GM12878 (cell line): ENCODE results near the gene PHACTR3. TPM values are rescaled to one million over a fixed set of nuclear protein-coding genes. Genes with fewer than 3 reads are reported as not detected.
A peak's percentile ranks its signal among the peaks of the same experiment; 100 is the strongest.

Source experiments
- ATAC-seq: fragments of 200-7000 bp; cut with Tn5 transposase; 3 replicates; pipeline ENCODE4 v1.9.1; 2020; ENCODE audit warnings: mild to moderate bottlenecking, moderate library complexity
- BruUV-seq: library from RNA; stranded (reverse); fragments of 400-500 nt; replicated peaks from 2 replicates; lab custom pipeline; 2021; lab: Mats Ljungman, UMichigan
- CTCF ChIA-PET: fragments of 300-600 bp; sonication (Branson Sonifier 250); formaldehyde crosslinking; extraction: SDS; loops from one replicate; lab custom pipeline; 2021; ENCODE audit warnings: inconsistent platforms; lab: Yijun Ruan, JAX
- POLR2A ChIA-PET: fragments of 350-600 bp; formaldehyde crosslinking; extraction: SDS; loops from one replicate; lab custom pipeline; 2021; ENCODE audit warnings: inconsistent platforms; lab: Charles Lee
- RAD21 ChIA-PET: fragments of 300-600 bp; sonication (Branson Sonifier 250); formaldehyde crosslinking; loops from one replicate; lab custom pipeline; 2023; ENCODE audit warnings: antibody characterized with exemption; ENCODE audit not compliant: unreplicated experiment; lab: Charles Lee
- SMC1A ChIA-PET: fragments of 300-600 bp; sonication (Branson Sonifier 250); formaldehyde crosslinking; loops from one replicate; lab custom pipeline; 2023; ENCODE audit not compliant: unreplicated experiment, uncharacterized antibody; lab: Charles Lee
- DNase-seq: peaks from one replicate; pipeline ENCODE4 v3.0.0-alpha.2; 2011; ENCODE audit warnings: low read depth, low spot score
- FAIRE-seq: peaks from 3 replicates; lab custom pipeline; 2011; peaks lifted over from hg19 to GRCh38; lab: Jason Lieb, UNC
- H2AFZ ChIP-seq: 2 replicates; pipeline ENCODE4 v1.6.0; 2011; ENCODE audit warnings: low read depth, low read length, control low read depth; ENCODE audit not compliant: control insufficient read depth
- H3K27ac ChIP-seq: 2 replicates; pipeline ENCODE4 v1.5.1; 2011; ENCODE audit warnings: control low read depth; ENCODE audit not compliant: control insufficient read depth, insufficient read depth
- H3K27me3 ChIP-seq, 2 experiments: replicated peaks in 1 of 2; 2 replicates each; pipeline versions ENCODE4 v1.6.0 to v1.6.1; 2011; ENCODE audit warnings: low read length in 1 of 2; ENCODE audit not compliant: control insufficient read depth in 2 of 2, insufficient read depth in 2 of 2
- H3K36me3 ChIP-seq, 2 experiments: 2 replicates each; pipeline ENCODE4 v1.5.1; 2011; ENCODE audit warnings: low read length in 1 of 2; ENCODE audit not compliant: control insufficient read depth in 2 of 2, insufficient read depth in 2 of 2
- H3K4me1 ChIP-seq: 2 replicates; pipeline ENCODE4 v1.6.1; 2011; ENCODE audit warnings: mild to moderate bottlenecking, low read length, moderate library complexity, mixed read lengths; ENCODE audit not compliant: control insufficient read depth, insufficient read depth
- H3K4me2 ChIP-seq: 2 replicates; pipeline ENCODE4 v1.6.0; 2011; ENCODE audit warnings: control low read depth; ENCODE audit not compliant: control insufficient read depth, insufficient read depth
- H3K4me3 ChIP-seq: fragments of 200-600 bp; sonication (generic); 2 replicates; pipeline ENCODE4 v1.5.1; 2016
- H3K79me2 ChIP-seq: 2 replicates; pipeline ENCODE4 v1.6.0; 2011; ENCODE audit warnings: low read length; ENCODE audit not compliant: control insufficient read depth, insufficient read depth
- H3K9ac ChIP-seq: 2 replicates; pipeline ENCODE4 v1.8.0; 2011; ENCODE audit warnings: low read length, control low read depth, mixed read lengths; ENCODE audit not compliant: control insufficient read depth, insufficient read depth
- H3K9me3 ChIP-seq: replicated peaks from 3 replicates; pipeline ENCODE4 v1.5.1; 2011; ENCODE audit warnings: mild to moderate bottlenecking, low read length; ENCODE audit not compliant: control insufficient read depth, insufficient read depth
- H4K20me1 ChIP-seq: 2 replicates; pipeline ENCODE4 v1.6.0; 2011; ENCODE audit not compliant: control insufficient read depth, insufficient read depth
- IRF4 ChIP-seq: IDR thresholded peaks from 2 replicates; pipeline ENCODE4 v1.6.1; 2011; ENCODE audit warnings: low read depth, low read length
- MYB ChIP-seq: fragments of 150-350 bp; IDR thresholded peaks from 2 replicates; pipeline ENCODE4 v1.6.1; 2014; ENCODE audit warnings: mild to moderate bottlenecking, low read depth, low read length, borderline replicate concordance
- NR2F1 ChIP-seq: fragments of 450-650 bp; conservative IDR thresholded peaks from 2 replicates; pipeline ENCODE4 v1.6.1; 2017; ENCODE audit warnings: mild to moderate bottlenecking
- POLR2A ChIP-seq: IDR thresholded peaks from 2 replicates; pipeline ENCODE4 v1.6.1; 2011; ENCODE audit warnings: low read depth, mild to moderate bottlenecking, low read length
- POU2F2 ChIP-seq: IDR thresholded peaks from 3 replicates; pipeline ENCODE4 v1.6.1; 2011; ENCODE audit warnings: low read depth, mild to moderate bottlenecking, low read length, borderline replicate concordance
- RAD21 ChIP-seq: IDR thresholded peaks from 2 replicates; pipeline ENCODE4 v1.6.1; 2011; ENCODE audit warnings: mild to moderate bottlenecking, low read depth, low read length, moderate library complexity; ENCODE audit not compliant: insufficient read depth
- SMC3 ChIP-seq: IDR thresholded peaks from 2 replicates; pipeline ENCODE4 v1.6.1; 2011; ENCODE audit warnings: low read length, improper control_type of control experiment, borderline replicate concordance
- TCF12 ChIP-seq: IDR thresholded peaks from 2 replicates; pipeline ENCODE4 v1.6.1; 2011; ENCODE audit warnings: low read depth, mild to moderate bottlenecking, low read length
- YY1 ChIP-seq: IDR thresholded peaks from 2 replicates; pipeline ENCODE4 v1.6.1; 2011; ENCODE audit warnings: low read depth, mild to moderate bottlenecking, low read length
- ZSCAN29 ChIP-seq: fragments of 450-650 bp; IDR thresholded peaks from 2 replicates; pipeline ENCODE4 v1.6.1; 2017; ENCODE audit warnings: mild to moderate bottlenecking, moderate library complexity
- WGBS: methylation state at CpG from one replicate; pipeline ENCODE4 v1.1.6; 2016; ENCODE audit warnings: low lambda C conversion rate; ENCODE audit not compliant: insufficient replicate concordance, insufficient coverage; ENCODE audit errors: missing lambda C conversion rate; 5-methylcytosine and 5-hydroxymethylcytosine counted together
- in situ Hi-C: fragments of 300-500 bp; cut with MboI; formaldehyde crosslinking; loops from 9 replicates; pipeline ENCODE4 v1.14.3; 2018; ENCODE audit warnings: mixed read lengths
- intact Hi-C: fragments of 100-400 bp; cut with micrococcal nuclease; formaldehyde crosslinking; loops from one replicate; pipeline ENCODE4 v1.14.2; 2022; ENCODE audit not compliant: unreplicated experiment
- polyA plus RNA-seq, 11 experiments: library from polyadenylated mRNA; depleted of rRNA in 4 of 11; unstranded in 6 of 11; stranded (reverse) in 5 of 11; fragments of >200 nt; fragmentation: Nextera tagmentation in 4 of 11; fragmentation: Illumina TruSeq in 1 of 11; extraction: Ambion mirVana in 4 of 11; extraction: Trizol in 1 of 11; gene quantifications; 1 replicate in 1 of 11; 2 replicates in 10 of 11; pipeline versions ENCODE4 v1.2.1 to v1.2.3, GENCODE V29; 2011 to 2016; ENCODE audit warnings: inconsistent platforms in 2 of 11, missing spikeins in 2 of 11, low read depth in 1 of 11
- total RNA-seq, 4 experiments: library from RNA; depleted of rRNA in 3 of 4; stranded (reverse); fragments of >200 nt in 3 of 4; fragmentation: Illumina TruSeq in 1 of 4; extraction: Trizol in 1 of 4; gene quantifications; 2 replicates each; pipeline versions ENCODE4 v1.2.1 to v1.2.3, GENCODE V29; 2013 to 2021
- TF ChIP-seq, protein P1 (sequence below): fragments of 450-650 bp; IDR thresholded peaks from 2 replicates; pipeline ENCODE4 v1.6.1; 2018; ENCODE audit warnings: mild to moderate bottlenecking, low read depth, moderate library complexity; ENCODE audit not compliant: partially characterized antibody
- TF ChIP-seq, protein P2 (sequence below): IDR thresholded peaks from 2 replicates; pipeline ENCODE4 v1.6.1; 2012; ENCODE audit warnings: low read depth, low read length, improper control_type of control experiment
- TF ChIP-seq, protein P3 (sequence below): fragments of 450-650 bp; IDR thresholded peaks from 2 replicates; pipeline ENCODE4 v1.6.1; 2017; ENCODE audit warnings: borderline replicate concordance
- TF ChIP-seq, protein P4 (sequence below), 3 experiments: IDR thresholded peaks in 2 of 3; conservative IDR thresholded peaks in 1 of 3; 2 replicates each; pipeline ENCODE4 v1.5.1; 2011; ENCODE audit warnings: low read depth in 3 of 3, low read length in 3 of 3, mild to moderate bottlenecking in 3 of 3, control low read depth in 2 of 3, moderate library complexity in 2 of 3, inconsistent platforms in 1 of 3, mixed read lengths in 1 of 3; ENCODE audit not compliant: control insufficient read depth in 2 of 3, insufficient read depth in 1 of 3; ENCODE audit errors: extremely low read depth in 1 of 3

Gene PHACTR3
- total and polyA plus RNA-seq, 10 of the 15 experiments (the other 5 are each of a cell fraction or from before 2014, with no cell fraction given) = 0.17 to 2.7 (median 0.27) TPM; not detected in 1

DNA sequence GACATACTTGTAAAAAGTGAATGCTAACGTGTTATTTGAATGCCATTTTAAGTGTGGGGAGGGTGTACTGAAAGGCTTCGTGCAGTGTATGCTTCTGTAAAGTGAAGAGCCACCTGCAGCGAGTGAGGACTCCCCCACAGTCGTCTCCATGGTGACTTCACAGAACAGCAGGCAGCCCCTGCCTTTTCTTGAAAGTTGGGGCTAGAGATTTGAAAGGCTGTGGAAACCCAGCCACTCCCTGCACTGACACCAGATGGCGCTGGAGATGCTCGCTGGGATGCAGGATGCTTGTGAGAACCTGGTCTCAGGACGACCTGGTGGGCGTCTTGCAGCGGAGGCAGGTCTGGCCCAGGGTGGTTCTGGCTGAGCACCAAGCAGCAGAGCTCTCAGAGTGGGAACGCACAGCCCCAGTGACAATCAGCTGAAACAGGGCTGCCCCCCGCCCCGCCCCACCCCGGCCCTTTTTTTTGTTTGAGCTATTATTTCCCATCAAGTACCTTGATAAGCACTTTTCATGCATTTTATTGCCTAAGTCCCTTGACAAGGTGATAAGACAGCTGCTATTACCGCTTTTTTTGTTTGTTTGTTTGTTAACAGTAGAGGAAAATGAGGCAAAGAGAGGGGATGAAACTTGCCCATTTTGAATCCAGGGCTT lies 178.8 kb downstream of the PHACTR3 start:
- no peak overlapping the region for H3K9ac ChIP-seq
- H3K4me3 ChIP-seq = no peak overlapping the region
- in situ Hi-C loops = loop anchor here (25.0 kb wide), 1 partner anchor 1554 kb away; no protein-coding TSS in a partner anchor
- ChIA-PET POLR2A (no interaction called here), CTCF (interaction anchor here (0.6 to 8.4 kb wide), 10 partner anchors 10 to 267 kb away, joined by 3 to 174 read pairs (median 4); no protein-coding TSS in a partner anchor), RAD21 (interaction anchor here (0.6 to 4.7 kb wide), 8 partner anchors 9 to 130 kb away, joined by 3 to 74 read pairs (median 4); no protein-coding TSS in a partner anchor), SMC1A (interaction anchor here (1.9 to 3.6 kb wide), 5 partner anchors 48 to 70 kb away, joined by 5 to 32 read pairs (median 10); no protein-coding TSS in a partner anchor)
- no peak overlapping the region for H3K27ac ChIP-seq
- DNase-seq (no peak), ATAC-seq (peak; percentile 89), FAIRE-seq (peak; percentile 75)
- TF ChIP-seq NR2F1 = no peak
- TF ChIP-seq, protein P1, sequence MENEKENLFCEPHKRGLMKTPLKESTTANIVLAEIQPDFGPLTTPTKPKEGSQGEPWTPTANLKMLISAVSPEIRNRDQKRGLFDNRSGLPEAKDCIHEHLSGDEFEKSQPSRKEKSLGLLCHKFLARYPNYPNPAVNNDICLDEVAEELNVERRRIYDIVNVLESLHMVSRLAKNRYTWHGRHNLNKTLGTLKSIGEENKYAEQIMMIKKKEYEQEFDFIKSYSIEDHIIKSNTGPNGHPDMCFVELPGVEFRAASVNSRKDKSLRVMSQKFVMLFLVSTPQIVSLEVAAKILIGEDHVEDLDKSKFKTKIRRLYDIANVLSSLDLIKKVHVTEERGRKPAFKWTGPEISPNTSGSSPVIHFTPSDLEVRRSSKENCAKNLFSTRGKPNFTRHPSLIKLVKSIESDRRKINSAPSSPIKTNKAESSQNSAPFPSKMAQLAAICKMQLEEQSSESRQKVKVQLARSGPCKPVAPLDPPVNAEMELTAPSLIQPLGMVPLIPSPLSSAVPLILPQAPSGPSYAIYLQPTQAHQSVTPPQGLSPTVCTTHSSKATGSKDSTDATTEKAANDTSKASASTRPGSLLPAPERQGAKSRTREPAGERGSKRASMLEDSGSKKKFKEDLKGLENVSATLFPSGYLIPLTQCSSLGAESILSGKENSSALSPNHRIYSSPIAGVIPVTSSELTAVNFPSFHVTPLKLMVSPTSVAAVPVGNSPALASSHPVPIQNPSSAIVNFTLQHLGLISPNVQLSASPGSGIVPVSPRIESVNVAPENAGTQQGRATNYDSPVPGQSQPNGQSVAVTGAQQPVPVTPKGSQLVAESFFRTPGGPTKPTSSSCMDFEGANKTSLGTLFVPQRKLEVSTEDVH = no peak
- TF ChIP-seq, protein P2, sequence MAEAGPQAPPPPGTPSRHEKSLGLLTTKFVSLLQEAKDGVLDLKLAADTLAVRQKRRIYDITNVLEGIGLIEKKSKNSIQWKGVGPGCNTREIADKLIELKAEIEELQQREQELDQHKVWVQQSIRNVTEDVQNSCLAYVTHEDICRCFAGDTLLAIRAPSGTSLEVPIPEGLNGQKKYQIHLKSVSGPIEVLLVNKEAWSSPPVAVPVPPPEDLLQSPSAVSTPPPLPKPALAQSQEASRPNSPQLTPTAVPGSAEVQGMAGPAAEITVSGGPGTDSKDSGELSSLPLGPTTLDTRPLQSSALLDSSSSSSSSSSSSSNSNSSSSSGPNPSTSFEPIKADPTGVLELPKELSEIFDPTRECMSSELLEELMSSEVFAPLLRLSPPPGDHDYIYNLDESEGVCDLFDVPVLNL = no peak
- TF ChIP-seq, protein P3, sequence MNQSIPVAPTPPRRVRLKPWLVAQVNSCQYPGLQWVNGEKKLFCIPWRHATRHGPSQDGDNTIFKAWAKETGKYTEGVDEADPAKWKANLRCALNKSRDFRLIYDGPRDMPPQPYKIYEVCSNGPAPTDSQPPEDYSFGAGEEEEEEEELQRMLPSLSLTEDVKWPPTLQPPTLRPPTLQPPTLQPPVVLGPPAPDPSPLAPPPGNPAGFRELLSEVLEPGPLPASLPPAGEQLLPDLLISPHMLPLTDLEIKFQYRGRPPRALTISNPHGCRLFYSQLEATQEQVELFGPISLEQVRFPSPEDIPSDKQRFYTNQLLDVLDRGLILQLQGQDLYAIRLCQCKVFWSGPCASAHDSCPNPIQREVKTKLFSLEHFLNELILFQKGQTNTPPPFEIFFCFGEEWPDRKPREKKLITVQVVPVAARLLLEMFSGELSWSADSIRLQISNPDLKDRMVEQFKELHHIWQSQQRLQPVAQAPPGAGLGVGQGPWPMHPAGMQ = no peak
- no peak for TF ChIP-seq TCF12
- TF ChIP-seq POU2F2 = peak; percentile 35; the same call in 1 of the 3 replicates
- 0 out of 2 replicates have a peak, but pooled peaks have one; percentile 27 for TF ChIP-seq IRF4
- TF ChIP-seq MYB = no peak
- TF ChIP-seq ZSCAN29 = no peak
- TF ChIP-seq POLR2A = no peak
- peak; percentile 85 for TF ChIP-seq SMC3
- peak; percentile 86 for TF ChIP-seq RAD21
- peak; percentile 47; the same call in 1 of the 2 replicates for TF ChIP-seq YY1
- TF ChIP-seq, protein P4, sequence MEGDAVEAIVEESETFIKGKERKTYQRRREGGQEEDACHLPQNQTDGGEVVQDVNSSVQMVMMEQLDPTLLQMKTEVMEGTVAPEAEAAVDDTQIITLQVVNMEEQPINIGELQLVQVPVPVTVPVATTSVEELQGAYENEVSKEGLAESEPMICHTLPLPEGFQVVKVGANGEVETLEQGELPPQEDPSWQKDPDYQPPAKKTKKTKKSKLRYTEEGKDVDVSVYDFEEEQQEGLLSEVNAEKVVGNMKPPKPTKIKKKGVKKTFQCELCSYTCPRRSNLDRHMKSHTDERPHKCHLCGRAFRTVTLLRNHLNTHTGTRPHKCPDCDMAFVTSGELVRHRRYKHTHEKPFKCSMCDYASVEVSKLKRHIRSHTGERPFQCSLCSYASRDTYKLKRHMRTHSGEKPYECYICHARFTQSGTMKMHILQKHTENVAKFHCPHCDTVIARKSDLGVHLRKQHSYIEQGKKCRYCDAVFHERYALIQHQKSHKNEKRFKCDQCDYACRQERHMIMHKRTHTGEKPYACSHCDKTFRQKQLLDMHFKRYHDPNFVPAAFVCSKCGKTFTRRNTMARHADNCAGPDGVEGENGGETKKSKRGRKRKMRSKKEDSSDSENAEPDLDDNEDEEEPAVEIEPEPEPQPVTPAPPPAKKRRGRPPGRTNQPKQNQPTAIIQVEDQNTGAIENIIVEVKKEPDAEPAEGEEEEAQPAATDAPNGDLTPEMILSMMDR (IDR thresholded peaks at IDR 0.05 in 2 of 3, conservative IDR thresholded peaks at IDR 0.05 in 1 of 3; ENCODE audit: control insufficient read depth in 2 of 3, extremely low read depth in 1 of 3, insufficient read depth in 1 of 3, low read depth in 3 of 3, low read length in 3 of 3) = peak; percentile 81 to 96 (median 95)
- H3K27me3 ChIP-seq = no peaks in the 10 kb centered on the region
- H3K9me3 ChIP-seq = no peaks in the 10 kb centered on the region
- intact Hi-C loops = loop anchor here (1.0 to 2.0 kb wide), 2 partner anchors 34 to 67 kb away; no protein-coding TSS in a partner anchor
- H4K20me1 ChIP-seq = no peaks in the 10 kb centered on the region
- 24% methylated on average over 14 of the region's 14 CpGs for WGBS
- H3K36me3 ChIP-seq = no peaks in the 10 kb centered on the region
- H3K79me2 ChIP-seq = no peaks in the 10 kb centered on the region
- no peak overlapping the region for H2AFZ ChIP-seq
- no TSS peak for BruUV-seq
- no peak overlapping the region for H3K4me2 ChIP-seq
- H3K4me1 ChIP-seq = no peaks in the 10 kb centered on the region
